Gastroesophageal sphincter (tissue), 4 donors: Measurements from ENCODE around the gene XCL2. TPM values are rescaled to one million over a fixed set of nuclear protein-coding genes. Genes with fewer than 3 reads are reported as not detected.

Experiments
- ATAC-seq: fragments of 150-250 bp; one replicate; pipeline ENCODE4 v1.9.1; 2016; ENCODE audit warnings: mild to moderate bottlenecking, moderate library complexity
- H3K27ac ChIP-seq, 4 donors: fragments of 200-600 bp; sonication (generic) in 3 of 4; 1 replicate in 3 of 4; 2 replicates in 1 of 4; pipeline ENCODE4 v1.5.1; 2016 to 2019
- H3K27me3 ChIP-seq: fragments of 200-600 bp; sonication (generic); one replicate; pipeline ENCODE4 v1.5.1; 2019
- H3K36me3 ChIP-seq, 2 donors: fragments of 200-600 bp; sonication (generic); one replicate each; pipeline ENCODE4 v1.5.1; 2019; ENCODE audit warnings: control low read depth in 1 of 2
- H3K4me1 ChIP-seq, 3 donors: fragments of 200-600 bp; sonication (generic); 1 replicate in 2 of 3; 2 replicates in 1 of 3; pipeline ENCODE4 v1.5.1; 2016 to 2019; ENCODE audit warnings: control low read depth in 2 of 3
- H3K4me3 ChIP-seq, 2 donors: fragments of 200-600 bp; sonication (generic); one replicate each; pipeline ENCODE4 v1.5.1; 2019; ENCODE audit warnings: mild to moderate bottlenecking in 1 of 2, moderate library complexity in 1 of 2
- H3K9me3 ChIP-seq, 3 donors: fragments of 200-600 bp; sonication (generic); one replicate each; pipeline ENCODE4 v1.5.1; 2017 to 2019; ENCODE audit warnings: control low read depth in 2 of 3
- EP300 ChIP-seq: sonication (generic); formaldehyde crosslinking; IDR thresholded peaks from one replicate; pipeline ENCODE4 v1.6.1; 2017; ENCODE audit warnings: antibody characterized with exemption, mild to moderate bottlenecking
- POLR2A ChIP-seq, 2 donors: fragments of 450-650 bp; IDR thresholded peaks; one replicate each; pipeline ENCODE4 v1.6.1; 2017; ENCODE audit warnings: antibody characterized with exemption in 2 of 2, mild to moderate bottlenecking in 2 of 2, moderate library complexity in 1 of 2
- POLR2AphosphoS5 ChIP-seq: sonication (generic); formaldehyde crosslinking; IDR thresholded peaks from one replicate; pipeline ENCODE4 v1.6.1; 2017; ENCODE audit warnings: antibody characterized with exemption
- WGBS, 2 donors: methylation state at CpG; one replicate each; pipeline ENCODE4 v1.1.5; 2018; ENCODE audit warnings: low coverage in 1 of 2; 5-methylcytosine and 5-hydroxymethylcytosine counted together
- total RNA-seq, 4 donors: library from RNA; depleted of rRNA; stranded (reverse); fragments of >200 nt; gene quantifications; one replicate each; pipeline ENCODE4 v1.1.0, GENCODE V29; 2016
- TF ChIP-seq, protein P1 (sequence below), 4 experiments: fragments of 200-600 bp in 2 of 4; fragments of 450-650 bp in 2 of 4; sonication (generic) in 1 of 4; IDR thresholded peaks; one replicate each; pipeline ENCODE4 v1.5.1; 2017 to 2019; ENCODE audit warnings: antibody characterized with exemption in 4 of 4, mild to moderate bottlenecking in 2 of 4, moderate library complexity in 2 of 4

XCL2 gene
- total RNA-seq, 4 donors from 2014 or later, result 2.0 TPM; not detected in 3

DNA sequence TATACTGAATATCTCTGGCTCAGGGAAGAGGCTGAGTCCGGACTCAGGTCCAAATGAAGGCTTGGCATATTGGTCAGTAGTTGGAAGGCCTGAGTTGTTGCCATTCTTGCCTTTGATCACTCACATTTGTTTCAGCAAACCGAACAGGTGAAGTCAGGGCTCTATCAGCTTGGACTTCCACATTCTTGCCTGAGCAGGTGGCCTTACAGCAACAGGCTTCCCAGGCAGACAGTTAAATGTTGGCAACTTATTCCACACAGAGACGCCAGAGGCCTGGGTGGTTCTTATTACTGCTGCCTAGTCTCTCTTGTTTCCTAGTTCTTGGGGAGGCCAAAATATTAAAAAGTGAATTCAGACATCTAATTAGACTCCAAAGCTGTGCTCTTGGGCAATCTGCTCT lies 36.6 kb downstream of the XCL2 start:
- TF ChIP-seq, protein P1, sequence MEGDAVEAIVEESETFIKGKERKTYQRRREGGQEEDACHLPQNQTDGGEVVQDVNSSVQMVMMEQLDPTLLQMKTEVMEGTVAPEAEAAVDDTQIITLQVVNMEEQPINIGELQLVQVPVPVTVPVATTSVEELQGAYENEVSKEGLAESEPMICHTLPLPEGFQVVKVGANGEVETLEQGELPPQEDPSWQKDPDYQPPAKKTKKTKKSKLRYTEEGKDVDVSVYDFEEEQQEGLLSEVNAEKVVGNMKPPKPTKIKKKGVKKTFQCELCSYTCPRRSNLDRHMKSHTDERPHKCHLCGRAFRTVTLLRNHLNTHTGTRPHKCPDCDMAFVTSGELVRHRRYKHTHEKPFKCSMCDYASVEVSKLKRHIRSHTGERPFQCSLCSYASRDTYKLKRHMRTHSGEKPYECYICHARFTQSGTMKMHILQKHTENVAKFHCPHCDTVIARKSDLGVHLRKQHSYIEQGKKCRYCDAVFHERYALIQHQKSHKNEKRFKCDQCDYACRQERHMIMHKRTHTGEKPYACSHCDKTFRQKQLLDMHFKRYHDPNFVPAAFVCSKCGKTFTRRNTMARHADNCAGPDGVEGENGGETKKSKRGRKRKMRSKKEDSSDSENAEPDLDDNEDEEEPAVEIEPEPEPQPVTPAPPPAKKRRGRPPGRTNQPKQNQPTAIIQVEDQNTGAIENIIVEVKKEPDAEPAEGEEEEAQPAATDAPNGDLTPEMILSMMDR (IDR thresholded peaks at IDR 0.05), result no peak
- TF ChIP-seq POLR2A (IDR thresholded peaks at IDR 0.05) (no peak), EP300 (no peak), POLR2AphosphoS5 (no peak)
- H3K27ac ChIP-seq, result peak overlapping the region in 3 of 4 donors; percentile 48 to 61 (median 52)
- H3K36me3 ChIP-seq, result no peaks in the 10 kb centered on the region
- no peaks in the 10 kb centered on the region for H3K9me3 ChIP-seq
- peaks cover 6 to 58% (median 10%) of the 10 kb centered on the region in 3 donors for H3K4me1 ChIP-seq
- ATAC-seq, result no peak
- H3K27me3 ChIP-seq, result no peaks in the 10 kb centered on the region
- H3K4me3 ChIP-seq, result no peak overlapping the region
- WGBS, 2 donors, result 33% methylated on average over 3 of the region's 3 CpGs; no CpG with 5 or more reads in 1 of the 2 donors

DNA sequence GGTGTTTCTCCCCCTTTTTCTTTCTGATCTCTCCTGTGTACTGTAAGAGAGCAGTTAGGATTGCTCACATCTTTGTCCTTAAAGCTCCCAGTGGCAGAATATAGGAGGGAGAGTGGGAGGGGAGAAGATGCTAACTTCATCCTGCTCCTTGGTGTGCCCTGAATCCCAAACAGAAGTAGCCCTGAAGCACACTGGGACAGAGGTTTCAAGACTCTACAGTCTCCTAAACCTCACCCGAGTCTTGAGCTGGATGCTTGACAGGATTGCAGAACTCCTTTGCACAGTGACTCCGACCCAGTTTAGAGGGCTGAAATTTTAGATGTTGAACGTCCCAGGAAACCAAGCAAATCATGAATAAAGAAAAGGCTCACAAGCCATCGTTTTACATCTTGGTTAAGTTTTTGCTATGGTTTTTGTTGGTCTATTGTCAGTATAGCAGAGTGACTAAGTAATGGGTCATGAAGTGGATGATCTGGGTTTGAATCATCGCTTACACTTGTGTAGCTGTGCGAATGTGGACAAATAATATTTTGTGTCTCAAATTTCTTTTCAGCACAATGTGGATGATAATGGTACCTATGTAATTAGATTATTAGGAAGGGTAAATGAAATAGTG lies 37.5 kb downstream of the XCL2 start:
- no peaks in the 10 kb centered on the region for H3K9me3 ChIP-seq
- no peaks in the 10 kb centered on the region for H3K36me3 ChIP-seq
- H3K27me3 ChIP-seq, result no peaks in the 10 kb centered on the region
- ATAC-seq, result no peak
- no peak for TF ChIP-seq EP300
- no peak for TF ChIP-seq POLR2AphosphoS5
- TF ChIP-seq POLR2A (IDR thresholded peaks at IDR 0.05), result no peak
- TF ChIP-seq, protein P1 (IDR thresholded peaks at IDR 0.05), result no peak
- peak overlapping the region in 1 of 4 donors; percentile 48 for H3K27ac ChIP-seq
- H3K4me3 ChIP-seq, result no peak overlapping the region
- H3K4me1 ChIP-seq, result peaks cover 9 to 61% (median 10%) of the 10 kb centered on the region in 3 donors
- WGBS, 2 donors, result 60 to 77% methylated on average over 3 to 6 of the region's 6 CpGs

DNA sequence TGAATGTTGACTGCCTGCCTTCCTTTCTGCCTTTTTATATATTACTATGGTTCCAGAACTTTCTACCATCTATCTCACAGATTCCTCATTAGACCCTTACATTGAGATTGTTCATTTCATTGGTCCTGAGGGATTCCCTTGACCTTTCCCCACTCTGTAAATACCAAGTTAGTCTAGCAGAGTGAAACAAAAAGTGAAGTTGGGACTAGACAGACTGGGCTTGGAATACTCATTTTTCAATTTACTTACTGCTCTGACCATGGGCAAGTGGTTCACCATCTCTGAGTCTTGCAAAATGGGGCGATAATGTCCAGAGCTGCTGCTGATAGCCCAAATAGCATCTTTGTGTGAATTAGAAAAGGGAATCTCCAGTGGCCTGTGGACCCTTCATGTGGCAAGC lies 38.8 kb downstream of the XCL2 start:
- TF ChIP-seq POLR2A (IDR thresholded peaks at IDR 0.05) (no peak), POLR2AphosphoS5 (no peak), EP300 (no peak)
- TF ChIP-seq, protein P1 (IDR thresholded peaks at IDR 0.05), result no peak
- no peak overlapping the region for H3K27ac ChIP-seq
- ATAC-seq, result no peak
- H3K36me3 ChIP-seq, result no peaks in the 10 kb centered on the region
- WGBS, 2 donors, result 86 to 100% methylated on average over 1 of the region's 1 CpG
- H3K27me3 ChIP-seq, result no peaks in the 10 kb centered on the region
- no peaks in the 10 kb centered on the region for H3K9me3 ChIP-seq
- H3K4me3 ChIP-seq, result no peak overlapping the region
- H3K4me1 ChIP-seq, result peaks cover 9 to 61% (median 10%) of the 10 kb centered on the region in 3 donors

DNA sequence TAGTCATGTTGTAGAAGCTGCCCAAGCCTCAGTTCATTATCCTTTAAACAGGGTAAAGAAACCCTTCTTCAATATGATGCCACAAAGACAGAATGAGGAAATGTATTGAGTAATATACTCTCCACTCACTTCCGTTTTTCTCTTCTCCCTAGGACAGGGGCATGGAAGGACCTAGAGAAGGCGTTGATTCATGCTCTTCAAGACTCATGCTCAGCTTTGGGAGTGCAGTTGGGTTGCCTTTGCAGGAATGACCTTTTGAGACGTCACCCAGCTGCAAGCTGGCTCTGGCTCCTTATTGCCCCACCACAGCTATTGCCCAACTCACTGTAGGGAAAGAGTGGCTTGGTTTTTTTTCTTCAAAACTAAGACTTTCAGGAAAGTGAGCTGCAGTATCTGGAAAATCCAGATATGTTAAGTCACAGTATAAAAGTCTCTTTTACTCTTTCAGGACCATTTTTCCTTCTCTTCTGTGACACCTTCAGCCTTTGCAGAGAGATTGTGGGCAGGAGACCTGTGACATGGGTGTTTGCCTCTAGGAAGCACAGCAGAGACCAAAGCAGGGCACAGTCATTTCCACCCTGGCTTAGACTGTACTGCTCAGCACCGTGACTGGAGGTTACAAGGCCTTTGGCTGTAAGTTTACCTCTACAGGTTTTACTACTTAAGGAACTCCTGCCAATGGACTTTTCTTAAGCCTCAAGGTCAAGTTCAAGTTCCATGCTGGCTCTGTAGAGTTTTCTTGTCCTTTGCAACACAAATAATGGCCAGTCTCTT lies 39.5 kb downstream of the XCL2 start:
- Histone ChIP-seq H3K27ac (peak overlapping the region in 1 of 4 donors; percentile 59), H3K36me3 (no peaks in the 10 kb centered on the region), H3K27me3 (no peaks in the 10 kb centered on the region), H3K9me3 (no peaks in the 10 kb centered on the region), H3K4me3 (no peak overlapping the region), H3K4me1 (peaks cover 10 to 61% (median 15%) of the 10 kb centered on the region in 3 donors)
- WGBS, 2 donors, result 78 to 90% methylated on average over 3 to 4 of the region's 4 CpGs
- TF ChIP-seq EP300, result no peak
- peak; percentile 51 for TF ChIP-seq POLR2AphosphoS5
- no peak for TF ChIP-seq POLR2A (IDR thresholded peaks at IDR 0.05)
- ATAC-seq, result peak; percentile 91

DNA sequence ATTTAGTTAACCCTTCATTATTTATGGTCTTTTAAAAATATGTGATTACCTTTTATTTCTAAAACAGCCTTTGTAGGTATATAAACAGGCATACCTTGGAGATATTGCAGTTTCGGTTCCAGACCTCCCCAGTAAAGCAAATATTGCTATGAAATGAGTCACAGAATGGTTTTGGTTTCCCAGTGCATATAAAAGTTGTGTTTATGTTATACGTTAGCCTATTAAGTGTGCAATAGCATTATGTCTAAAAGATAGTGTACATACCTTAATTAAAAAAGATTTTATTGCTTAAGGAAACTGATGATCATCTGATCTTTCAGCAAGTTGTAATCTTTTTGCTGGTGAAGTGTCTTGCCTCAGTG lies 44.1 kb downstream of the XCL2 start:
- H3K27ac ChIP-seq, result peak overlapping the region in 2 of 4 donors; percentile 57 to 74
- H3K36me3 ChIP-seq, result no peaks in the 10 kb centered on the region
- TF ChIP-seq POLR2A (IDR thresholded peaks at IDR 0.05) (no peak), EP300 (no peak), POLR2AphosphoS5 (no peak)
- TF ChIP-seq, protein P1 (IDR thresholded peaks at IDR 0.05), result no peak
- H3K9me3 ChIP-seq, result no peaks in the 10 kb centered on the region
- no peak overlapping the region for H3K4me3 ChIP-seq
- no peak for ATAC-seq
- WGBS, 2 donors, result 24 to 54% methylated on average over 2 of the region's 2 CpGs
- no peaks in the 10 kb centered on the region for H3K27me3 ChIP-seq
- peaks cover 13 to 48% (median 21%) of the 10 kb centered on the region in 3 donors for H3K4me1 ChIP-seq
